NCI-H2029 treated with DMSO at 0.1 percent for 48 hours (cell line): Measurements from ENCODE around the gene CD4.
A peak's percentile ranks its signal among the peaks of the same experiment; 100 is the strongest.
"Not testable (repeated sequence)": the region's sequence is repeated elsewhere in the genome, so short reads cannot be mapped to it uniquely, and the experiment has no call there.

Experiments used
- DNase-seq: peaks from one replicate; lab custom pipeline; 2025; lab: John Stamatoyannopoulos, UW

The CD4 gene

GRCh38 chr12:6847676-6848075 lies 58.3 kb downstream of the CD4 start:
- DNase-seq = no peak

GRCh38 chr12:6849427-6849826 lies 60.1 kb downstream of the CD4 start:
- no peak for DNase-seq

DNA sequence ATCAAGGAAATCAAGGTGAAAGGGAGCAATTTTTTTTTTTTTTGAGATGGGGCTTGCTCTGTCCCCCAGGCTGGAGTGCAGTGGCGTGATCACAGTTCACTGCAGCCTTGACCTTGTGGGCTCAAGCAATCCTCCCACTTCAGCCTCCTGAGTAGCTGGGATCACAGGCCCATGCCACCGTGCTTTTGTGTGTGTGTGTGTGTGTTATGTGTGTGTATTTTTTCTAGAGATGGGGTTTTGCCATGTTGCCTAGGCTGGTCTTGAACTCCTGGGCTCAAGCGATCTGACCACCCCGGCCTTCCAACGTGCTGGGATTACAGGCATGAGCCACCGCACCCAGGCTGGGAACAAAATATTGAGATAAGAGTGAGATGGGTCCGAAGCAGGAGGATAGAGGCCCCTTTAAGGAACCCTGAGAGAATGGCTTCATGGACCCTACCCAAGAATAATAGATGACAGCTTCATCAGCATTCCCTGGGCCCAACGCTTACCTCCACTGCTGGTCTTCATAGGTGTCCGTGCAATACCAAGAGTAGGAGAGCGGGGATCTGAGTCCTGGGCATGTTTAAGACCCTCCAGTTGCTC lies 60.7 kb downstream of the CD4 start:
- DNase-seq = no peak

- no peak for DNase-seq
These were observed 61.4 kb downstream of the CD4 start for GRCh38 chr12:6850796-6851152.

DNA sequence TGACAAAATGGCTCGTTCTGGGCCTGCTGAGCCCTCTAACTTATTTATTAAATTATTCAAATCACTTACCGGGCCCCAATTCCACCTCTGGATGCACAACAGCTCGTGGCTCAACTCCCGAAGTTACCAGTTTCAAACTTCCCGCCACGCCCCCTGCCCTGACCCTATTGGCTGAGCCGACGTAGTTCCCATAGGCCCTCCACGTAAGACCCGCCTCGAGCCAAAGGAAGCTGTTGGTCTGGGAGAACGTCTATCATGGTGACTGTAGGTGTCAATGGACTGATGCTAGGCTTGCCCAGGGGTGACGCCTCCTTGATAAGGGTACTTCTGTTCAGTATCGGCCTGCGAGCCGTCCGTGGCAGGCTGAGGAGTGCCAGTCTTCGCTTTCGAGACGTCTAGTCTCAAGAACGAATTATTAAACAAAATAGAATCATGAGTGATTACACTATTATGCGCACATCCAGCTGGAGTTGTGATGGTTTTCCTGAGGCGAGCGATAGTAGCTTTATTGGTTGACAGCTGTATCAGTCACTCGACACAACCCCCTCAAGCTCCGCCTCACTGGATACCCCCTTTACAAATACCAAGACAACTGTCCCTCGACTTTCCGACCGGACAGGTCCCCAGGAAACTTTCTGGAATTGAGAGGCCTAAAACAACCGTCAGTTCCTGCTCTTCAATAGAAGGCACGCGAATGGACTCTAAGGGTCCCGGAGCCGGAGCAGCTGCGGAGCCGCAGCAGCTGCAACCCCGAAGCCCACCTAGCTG lies 62.0 kb downstream of the CD4 start, which contains the start of gene CDCA3:
Gene CDCA3, minus strand, starts transcription at position 134 of the 768 bp plus-strand sequence. CDS start 334 bp downstream, outside the sequence.
- peak; percentile 97 for DNase-seq

GRCh38 chr12:6851921-6852650 lies 62.8 kb downstream of the CD4 start, which contains the start of gene USP5:
USP5 (plus strand) TSS chr12:6852150; CDS start chr12:6852180, 30 bp downstream.
- peak; percentile 98 for DNase-seq

DNA sequence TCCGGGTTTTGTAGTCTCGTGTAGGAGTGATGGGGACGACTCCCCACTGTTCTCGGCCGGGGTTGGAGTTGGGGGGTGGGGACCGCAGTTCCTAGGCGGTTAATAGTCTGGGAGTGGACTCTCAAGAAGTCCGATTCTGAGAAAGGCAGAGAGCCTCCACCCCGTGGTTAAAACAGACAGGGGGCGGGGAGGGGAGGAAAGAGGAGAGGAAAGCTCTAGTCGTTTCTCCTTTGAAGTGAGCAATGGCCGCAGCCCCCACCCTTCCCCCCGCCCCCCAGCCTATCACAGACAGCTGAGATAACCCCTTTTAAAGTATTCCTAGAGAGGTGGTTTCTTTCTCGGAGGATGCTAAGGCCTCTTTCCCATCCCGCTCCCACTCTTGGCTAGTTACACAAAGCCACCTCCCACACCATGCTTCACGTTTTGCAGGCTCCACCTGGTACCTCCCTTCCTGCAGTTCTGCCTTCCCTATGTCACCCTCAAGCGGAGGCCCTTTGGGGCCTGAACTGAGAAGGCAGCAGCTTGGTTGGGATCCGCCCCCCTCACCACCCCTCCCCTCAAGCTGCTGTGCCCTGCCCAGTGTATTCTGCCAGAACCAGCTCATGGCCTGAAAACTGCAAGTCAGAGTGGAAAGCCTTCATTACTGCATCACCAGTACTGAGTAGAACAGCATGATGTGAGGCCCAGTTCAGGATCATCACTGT lies 63.5 kb downstream of the CD4 start:
- DNase-seq = no peak

GRCh38 chr12:6853626-6854025 lies 64.3 kb downstream of the CD4 start:
- DNase-seq = no peak

- no peak for DNase-seq
These were observed 64.7 kb downstream of the CD4 start for GRCh38 chr12:6854036-6854435.

DNA sequence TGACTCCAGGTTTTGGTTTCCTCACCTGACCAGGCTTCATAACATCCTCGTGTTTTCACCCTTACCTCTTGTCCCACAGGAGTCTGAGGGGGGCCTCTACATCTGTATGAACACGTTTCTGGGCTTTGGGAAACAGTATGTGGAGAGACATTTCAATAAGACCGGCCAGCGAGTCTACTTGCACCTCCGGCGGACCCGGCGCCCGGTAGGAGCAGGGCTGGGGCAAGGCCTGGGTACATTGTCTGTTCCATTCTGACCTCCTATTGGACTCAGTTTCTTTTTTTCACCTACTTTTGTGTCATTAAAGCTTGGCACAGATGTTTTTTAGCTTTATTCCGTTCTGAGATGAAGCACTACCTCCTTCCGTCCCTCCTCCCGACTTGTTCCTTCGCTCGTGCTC lies 66.0 kb downstream of the CD4 start:
- no peak for DNase-seq

DNA sequence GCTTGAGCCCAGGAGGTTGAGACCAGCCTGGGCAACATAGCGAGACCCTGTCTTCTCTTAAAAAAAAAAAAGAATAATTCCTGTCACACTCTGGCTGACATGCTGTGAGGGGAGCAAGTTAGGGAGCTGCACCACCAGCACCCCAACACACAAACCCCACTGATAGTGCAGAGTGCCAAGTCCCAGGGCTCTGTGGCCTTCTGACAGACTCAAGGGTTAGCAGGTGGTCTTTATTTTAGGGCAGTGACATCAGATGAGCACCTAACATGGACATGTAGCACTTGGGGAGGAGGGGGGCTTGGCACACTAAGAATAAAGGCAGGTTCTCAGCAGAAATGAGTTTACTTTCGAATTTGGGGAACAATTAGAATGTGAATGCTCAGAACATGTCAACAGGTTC lies 69.5 kb downstream of the CD4 start:
- no peak for DNase-seq

GRCh38 chr12:6860116-6860515 lies 70.8 kb downstream of the CD4 start:
- DNase-seq = no peak

- DNase-seq = no peak
These were observed 71.6 kb downstream of the CD4 start for GRCh38 chr12:6860942-6861341.

- DNase-seq = no peak
These were observed 72.1 kb downstream of the CD4 start for GRCh38 chr12:6861391-6861790.

DNA sequence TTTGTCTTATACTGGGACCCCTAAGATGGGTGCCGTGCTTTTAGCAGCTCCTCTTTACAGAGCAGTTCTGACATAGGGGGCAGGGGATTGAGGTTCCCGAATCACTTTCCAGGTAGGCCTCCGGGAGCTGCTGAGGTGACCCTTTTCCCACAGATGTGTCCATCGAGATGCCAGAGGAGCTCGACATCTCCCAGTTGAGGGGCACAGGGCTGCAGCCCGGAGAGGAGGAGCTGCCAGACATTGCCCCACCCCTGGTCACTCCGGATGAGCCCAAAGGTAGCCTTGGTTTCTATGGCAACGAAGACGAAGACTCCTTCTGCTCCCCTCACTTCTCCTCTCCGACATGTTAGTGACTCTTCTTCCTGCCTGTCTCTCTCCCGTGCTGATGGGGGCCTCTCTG lies 73.7 kb downstream of the CD4 start:
- DNase-seq = no peak

GRCh38 chr12:6863586-6864321 lies 74.4 kb downstream of the CD4 start:
- DNase-seq = no peak

GRCh38 chr12:6865307-6865706 lies 76.0 kb downstream of the CD4 start:
- not testable (repeated sequence) for DNase-seq

- no peak for DNase-seq
These were observed 77.0 kb downstream of the CD4 start for GRCh38 chr12:6866163-6866919.

DNA sequence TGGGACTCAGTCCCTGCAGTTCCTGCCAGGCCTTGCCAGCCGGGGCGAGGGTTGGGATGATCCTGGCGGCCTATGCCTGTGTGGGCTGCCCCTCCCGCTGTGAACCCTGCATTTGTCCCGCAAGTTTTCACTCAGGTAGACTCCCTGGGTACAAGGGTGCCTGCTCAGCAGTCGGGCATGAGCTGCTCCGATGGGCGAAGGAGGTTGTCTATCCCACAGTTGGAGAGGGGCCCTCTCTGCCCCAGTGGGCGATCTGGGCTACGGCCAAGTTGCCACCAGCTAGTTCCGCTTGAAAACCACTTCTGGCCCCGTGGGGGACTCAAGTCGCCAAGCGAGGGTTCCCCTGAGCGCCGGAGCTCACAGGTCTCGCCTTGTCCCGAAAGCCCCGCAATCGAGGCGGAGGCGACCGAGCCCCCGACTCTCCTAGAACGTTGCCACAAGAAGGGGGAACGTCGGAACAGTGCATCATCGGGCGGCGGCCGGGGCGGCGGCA lies 77.6 kb downstream of the CD4 start:
- DNase-seq = no peak

- DNase-seq = peak; percentile 26
These were observed 78.3 kb downstream of the CD4 start, which contains the start of gene TPI1 for GRCh38 chr12:6867413-6868210. TPI1 (plus strand) TSS chr12:6867531; CDS start chr12:6867567, 36 bp downstream.
